K562 (cell line): Measurements from ENCODE around the gene LRRC10. TPM values are rescaled to one million over a fixed set of nuclear protein-coding genes. Genes with fewer than 3 reads are reported as not detected.

Source experiments
- BRCA1 ChIP-seq, 2 experiments: fragments of 450-650 bp in 1 of 2; sonication (generic) in 1 of 2; formaldehyde crosslinking in 1 of 2; IDR thresholded peaks; 2 replicates each; pipeline versions ENCODE4 v1.5.0 to v1.6.1; 2017 to 2020; ENCODE audit warnings: mild to moderate bottlenecking in 1 of 2, missing genetic modification reagents in 1 of 2
- BRF1 ChIP-seq: IDR thresholded peaks from 3 replicates; pipeline ENCODE4 v1.6.1; 2011; ENCODE audit warnings: borderline replicate concordance, mild to moderate bottlenecking; ENCODE audit not compliant: insufficient read length; ENCODE audit errors: extremely low read depth
- HIVEP1 ChIP-seq: fragments of 250-450 bp; sonication (Bioruptor Pico); IDR thresholded peaks from 2 replicates; pipeline ENCODE4 v1.4.0; 2020; ENCODE audit warnings: mild to moderate bottlenecking
- IRF9 ChIP-seq: fragments of 450-650 bp; IDR thresholded peaks from 2 replicates; pipeline ENCODE4 v1.6.1; 2016; ENCODE audit warnings: missing biosample characterization, missing genetic modification characterization
- JUND ChIP-seq, 2 experiments: IDR thresholded peaks; 2 replicates in 1 of 2; 3 replicates in 1 of 2; pipeline ENCODE4 v1.6.1; 2011; ENCODE audit warnings: borderline replicate concordance in 2 of 2, low read depth in 2 of 2, low read length in 2 of 2, improper control_type of control experiment in 1 of 2, missing biosample characterization in 1 of 2, missing genetic modification characterization in 1 of 2, missing genetic modification reagents in 1 of 2
- L3MBTL2 ChIP-seq: fragments of 450-650 bp; IDR thresholded peaks from 2 replicates; pipeline ENCODE4 v1.6.1; 2016; ENCODE audit warnings: mild to moderate bottlenecking, moderate library complexity
- MNT ChIP-seq, 2 experiments: fragments of 450-650 bp; conservative IDR thresholded peaks; 2 replicates each; pipeline ENCODE4 v1.6.1; 2017; ENCODE audit warnings: mild to moderate bottlenecking in 2 of 2, moderate library complexity in 2 of 2
- NCOA6 ChIP-seq: fragments of 450-650 bp; IDR thresholded peaks from 2 replicates; pipeline ENCODE4 v1.6.1; 2017; ENCODE audit warnings: mild to moderate bottlenecking
- PHF8 ChIP-seq: fragments of 200-600 bp; sonication (generic); IDR thresholded peaks from 2 replicates; pipeline ENCODE4 v1.6.1; 2012; ENCODE audit warnings: mixed run types, mild to moderate bottlenecking, inconsistent platforms, low read length, moderate library complexity, borderline replicate concordance
- POLR3A ChIP-seq: IDR thresholded peaks from 2 replicates; pipeline ENCODE4 v1.6.1; 2011; ENCODE audit warnings: borderline replicate concordance, mild to moderate bottlenecking, moderate library complexity; ENCODE audit not compliant: insufficient read length, insufficient read depth; ENCODE audit errors: extremely low read depth
- SFPQ ChIP-seq: fragments of 200-400 bp; formaldehyde crosslinking; IDR thresholded peaks from 2 replicates; pipeline ENCODE4 v1.6.1; 2017; ENCODE audit warnings: mild to moderate bottlenecking, low read depth, low read length, moderate library complexity
- SIN3B ChIP-seq: fragments of 450-650 bp; IDR thresholded peaks from 2 replicates; pipeline ENCODE4 v1.6.1; 2017; ENCODE audit warnings: low read depth, mild to moderate bottlenecking, moderate library complexity
- SP2 ChIP-seq: IDR thresholded peaks from 2 replicates; pipeline ENCODE4 v1.6.1; 2011; ENCODE audit warnings: mild to moderate bottlenecking, low read depth, low read length, moderate library complexity; ENCODE audit not compliant: poor library complexity, severe bottlenecking; ENCODE audit errors: extremely low read depth
- SREBF2 ChIP-seq: sonication (generic); formaldehyde crosslinking; IDR thresholded peaks from 2 replicates; pipeline ENCODE4 v1.4.0; 2020; ENCODE audit warnings: mild to moderate bottlenecking, missing genetic modification reagents
- STAT6 ChIP-seq: sonication (generic); formaldehyde crosslinking; IDR thresholded peaks from 2 replicates; pipeline ENCODE4 v1.8.1; 2023; ENCODE audit warnings: mild to moderate bottlenecking, missing genetic modification reagents
- TRIM28 ChIP-seq: fragments of 450-650 bp; IDR thresholded peaks from 2 replicates; pipeline ENCODE4 v1.6.1; 2017
- USF2 ChIP-seq: sonication (generic); formaldehyde crosslinking; IDR thresholded peaks from 2 replicates; pipeline ENCODE4 v1.5.0; 2020; ENCODE audit warnings: missing genetic modification reagents
- ZC3H4 ChIP-seq: sonication (generic); formaldehyde crosslinking; IDR thresholded peaks from 2 replicates; pipeline ENCODE4 v1.9.0; 2021; ENCODE audit warnings: missing genetic modification reagents, borderline replicate concordance
- ZNF695 ChIP-seq: fragments of 450-650 bp; formaldehyde crosslinking; IDR thresholded peaks from 2 replicates; pipeline ENCODE4 v1.4.0; 2020; ENCODE audit warnings: mild to moderate bottlenecking, moderate library complexity
- polyA plus RNA-seq, 8 experiments: library from polyadenylated mRNA; depleted of rRNA in 4 of 8; stranded (reverse) in 5 of 8; unstranded in 3 of 8; fragments of >200 nt; fragmentation: Nextera tagmentation in 2 of 8; fragmentation: Illumina TruSeq in 1 of 8; extraction: Ambion mirVana in 2 of 8; extraction: Trizol in 1 of 8; gene quantifications; 2 replicates each; pipeline versions ENCODE4 v1.2.1 to v1.2.3, GENCODE V29; 2011 to 2014; ENCODE audit warnings: inconsistent platforms in 1 of 8, missing spikeins in 1 of 8
- total RNA-seq, 7 experiments: library from RNA; depleted of rRNA in 6 of 7; stranded (reverse); fragments of >200 nt in 6 of 7; fragmentation: Illumina TruSeq in 2 of 7; extraction: Trizol in 2 of 7; gene quantifications; 2 replicates each; pipeline versions ENCODE4 v1.2.1 to v1.2.3, GENCODE V29; 2011 to 2021; ENCODE audit warnings: low replicate concordance in 1 of 7

The LRRC10 gene
- total and polyA plus RNA-seq, 9 of the 15 experiments (the other 6 are each of a cell fraction or from before 2014, with no cell fraction given) = 0.09 TPM; not detected in 8

GRCh38 chr12:69639400-69640016, 28.8 kb upstream of the LRRC10 start (continued):
- TF ChIP-seq USF2 (no peak), ZNF695 (no peak), POLR3A (no peak), TRIM28 (no peak), L3MBTL2 (peak; percentile 48), BRF1 (no peak), SFPQ (no peak), IRF9 (no peak), HIVEP1 (CRISPR knock-in tag) (no peak), SP2 (no peak), STAT6 (no peak), NCOA6 (no peak), PHF8 (no peak), ZC3H4 (no peak), SIN3B (no peak), MNT (conservative IDR thresholded peaks at IDR 0.05) (peak; percentile 71 to 81), BRCA1 (IDR thresholded peaks at IDR 0.05) (no peak), BRCA1 (CRISPR knock-in tag; IDR thresholded peaks at IDR 0.05) (no peak), JUND (IDR thresholded peaks at IDR 0.05; ENCODE audit: borderline replicate concordance, low read depth, low read length) (no peak; the same call in 1 of the 2 replicates), JUND (tag; IDR thresholded peaks at IDR 0.05; ENCODE audit: borderline replicate concordance, low read depth, low read length) (no peak), SREBF2 (CRISPR knock-in tag) (no peak)
